HepG2 (cell line): ENCODE results near the gene EGFR. TPM values are rescaled to one million over a fixed set of nuclear protein-coding genes. Genes with fewer than 3 reads are reported as not detected.

ENCODE experiments used
- BHLHE40 ChIP-seq: IDR thresholded peaks from 2 replicates; pipeline ENCODE4 v1.6.1; 2011; ENCODE audit warnings: low read length, improper control_type of control experiment
- EP300 ChIP-seq, 3 experiments: sonication (generic) in 1 of 3; formaldehyde crosslinking in 1 of 3; IDR thresholded peaks; 2 replicates each; pipeline versions ENCODE4 v1.5.1 to v1.6.1; 2011 to 2020; ENCODE audit warnings: low read depth in 2 of 3, low read length in 2 of 3, borderline replicate concordance in 1 of 3, improper control_type of control experiment in 1 of 3, mild to moderate bottlenecking in 1 of 3, missing genetic modification reagents in 1 of 3, moderate library complexity in 1 of 3
- ESRRA ChIP-seq: sonication (generic); formaldehyde crosslinking; IDR thresholded peaks from 2 replicates; pipeline ENCODE4 v1.5.1; 2020; ENCODE audit warnings: mild to moderate bottlenecking, low read depth, missing genetic modification reagents
- HMG20A ChIP-seq: IDR thresholded peaks from 2 replicates; pipeline ENCODE4 v1.6.1; 2016; ENCODE audit warnings: borderline replicate concordance
- JUN ChIP-seq: sonication (generic); formaldehyde crosslinking; IDR thresholded peaks from 2 replicates; pipeline ENCODE4 v1.4.0; 2020; ENCODE audit warnings: mild to moderate bottlenecking, missing genetic modification reagents
- KDM2A ChIP-seq: sonication (generic); formaldehyde crosslinking; IDR thresholded peaks from 2 replicates; pipeline ENCODE4 v1.4.0; 2020; ENCODE audit warnings: low read depth, missing genetic modification reagents, borderline replicate concordance
- KLF13 ChIP-seq: sonication (generic); formaldehyde crosslinking; IDR thresholded peaks from 2 replicates; pipeline ENCODE4 v1.4.0; 2020; ENCODE audit warnings: mild to moderate bottlenecking, missing genetic modification reagents
- POLR2G ChIP-seq: fragments of 200-400 bp; formaldehyde crosslinking; IDR thresholded peaks from 2 replicates; pipeline ENCODE4 v1.6.1; 2018; ENCODE audit warnings: mild to moderate bottlenecking, low read depth, low read length, moderate library complexity
- TBL1XR1 ChIP-seq: fragments of 150-350 bp; IDR thresholded peaks from 2 replicates; pipeline ENCODE4 v1.6.1; 2014; ENCODE audit warnings: borderline replicate concordance, low read length; ENCODE audit not compliant: partially characterized antibody
- TCF7 ChIP-seq: sonication (generic); IDR thresholded peaks from 2 replicates; pipeline ENCODE4 v1.6.1; 2016; ENCODE audit warnings: antibody characterized with exemption, low read depth
- TGIF2 ChIP-seq: IDR thresholded peaks from 2 replicates; pipeline ENCODE4 v1.6.1; 2016; ENCODE audit warnings: control low read depth, missing compliant biosample characterization
- ZNF12 ChIP-seq: sonication (generic); formaldehyde crosslinking; IDR thresholded peaks from 2 replicates; pipeline ENCODE4 v1.5.0; 2020; ENCODE audit warnings: missing genetic modification reagents
- ZNF331 ChIP-seq: sonication (generic); formaldehyde crosslinking; IDR thresholded peaks from 2 replicates; pipeline ENCODE4 v1.4.0; 2020; ENCODE audit warnings: missing genetic modification reagents
- ZNF441 ChIP-seq: sonication (generic); formaldehyde crosslinking; IDR thresholded peaks from 2 replicates; pipeline ENCODE4 v1.7.0; 2021; ENCODE audit warnings: missing genetic modification reagents, borderline replicate concordance
- ZNF746 ChIP-seq: sonication (generic); formaldehyde crosslinking; IDR thresholded peaks from 2 replicates; pipeline ENCODE4 v1.8.0; 2022; ENCODE audit warnings: mild to moderate bottlenecking, missing genetic modification reagents
- ZNF891 ChIP-seq: sonication (generic); formaldehyde crosslinking; IDR thresholded peaks from 2 replicates; pipeline ENCODE4 v1.5.0; 2020; ENCODE audit warnings: mild to moderate bottlenecking, missing genetic modification reagents
- polyA plus RNA-seq, 8 experiments: library from polyadenylated mRNA; depleted of rRNA in 3 of 8; stranded (reverse) in 7 of 8; unstranded in 1 of 8; fragments of >200 nt; fragmentation: Illumina TruSeq in 4 of 8; extraction: Trizol in 4 of 8; gene quantifications; 2 replicates each; pipeline versions ENCODE4 v1.2.1 to v1.2.3, GENCODE V29; 2011 to 2016; ENCODE audit warnings: low read depth in 4 of 8, missing spikeins in 1 of 8, mixed read lengths in 1 of 8; ENCODE audit not compliant: insufficient read depth in 1 of 8
- total RNA-seq, 5 experiments: library from RNA; depleted of rRNA; stranded (reverse); fragments of >200 nt; fragmentation: Illumina TruSeq; extraction: Trizol; gene quantifications; 2 replicates each; pipeline ENCODE4 v1.2.3, GENCODE V29; 2016; ENCODE audit warnings: low read depth in 1 of 5
- TF ChIP-seq, protein P1 (sequence below): IDR thresholded peaks from 2 replicates; pipeline ENCODE4 v1.6.1; 2012; ENCODE audit warnings: inconsistent platforms
- TF ChIP-seq, protein P2 (sequence below): sonication (generic); formaldehyde crosslinking; IDR thresholded peaks from 2 replicates; pipeline ENCODE4 v1.4.0; 2020; ENCODE audit warnings: low read depth, mild to moderate bottlenecking, missing genetic modification reagents
- TF ChIP-seq, protein P3 (sequence below): sonication (generic); formaldehyde crosslinking; IDR thresholded peaks from 2 replicates; pipeline ENCODE4 v1.4.0; 2020; ENCODE audit warnings: missing genetic modification reagents
- TF ChIP-seq, protein P4 (sequence below): IDR thresholded peaks from 2 replicates; pipeline ENCODE4 v1.6.1; 2016; ENCODE audit warnings: mild to moderate bottlenecking

The EGFR gene
- total and polyA plus RNA-seq, 2 of the 13 experiments (the other 11 are each of a cell fraction or from before 2014, with no cell fraction given): 7.0 to 10.0 TPM

DNA sequence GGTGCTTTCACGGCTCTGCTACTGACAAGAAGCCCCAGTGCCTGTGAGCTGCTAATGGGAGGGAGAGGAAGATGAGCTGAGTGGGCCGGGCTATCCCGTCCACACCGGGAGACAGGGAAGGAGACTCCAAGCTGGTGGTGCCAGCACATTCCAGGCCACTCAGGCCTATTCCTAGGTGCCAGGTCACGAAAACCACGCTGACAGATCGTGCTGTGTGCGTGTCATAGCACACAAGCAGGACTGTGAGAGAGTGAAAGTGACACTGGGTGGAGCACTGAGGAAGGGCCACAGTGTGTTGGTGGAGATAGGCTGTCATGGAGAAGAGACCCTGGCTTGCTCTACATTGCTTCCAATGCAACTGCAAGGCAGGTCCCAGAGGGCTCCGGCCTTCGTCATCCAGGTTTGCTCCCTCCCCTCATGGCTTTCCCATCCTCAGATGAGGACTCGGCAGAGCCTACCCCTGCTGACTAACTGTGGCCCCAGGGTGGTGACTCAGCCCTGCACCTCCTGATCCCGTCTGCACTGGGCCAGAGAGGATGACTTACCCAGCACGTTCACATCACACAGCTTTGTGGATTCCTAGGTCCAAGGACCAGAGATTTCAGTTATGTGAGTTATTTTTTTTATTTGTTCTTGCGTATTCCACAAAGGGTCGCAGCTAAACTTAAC is 167.3 kb downstream of the EGFR start (continued):
- TF ChIP-seq, protein P1, sequence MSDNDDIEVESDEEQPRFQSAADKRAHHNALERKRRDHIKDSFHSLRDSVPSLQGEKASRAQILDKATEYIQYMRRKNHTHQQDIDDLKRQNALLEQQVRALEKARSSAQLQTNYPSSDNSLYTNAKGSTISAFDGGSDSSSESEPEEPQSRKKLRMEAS: peak; percentile 73
- TF ChIP-seq KDM2A (CRISPR knock-in tag) (peak; percentile 36; the same call in 1 of the 2 replicates), HMG20A (CRISPR knock-in tag) (peak; percentile 43; the same call in 1 of the 2 replicates), ZNF891 (CRISPR knock-in tag) (0 out of 2 replicates have a peak, but pooled peaks have one; percentile 21), POLR2G (no peak), TGIF2 (CRISPR knock-in tag) (no peak), ZNF331 (CRISPR knock-in tag) (peak; percentile 50; the same call in 1 of the 2 replicates), ZNF441 (CRISPR knock-in tag) (peak; percentile 79), BHLHE40 (peak; percentile 66), KLF13 (CRISPR knock-in tag) (no peak), TBL1XR1 (no peak), ZNF12 (CRISPR knock-in tag) (peak; percentile 56; the same call in 1 of the 2 replicates), ZNF746 (CRISPR knock-in tag) (no peak), TCF7 (0 out of 2 replicates have a peak, but pooled peaks have one; percentile 22), ESRRA (CRISPR knock-in tag) (0 out of 2 replicates have a peak, but pooled peaks have one; percentile 25), EP300 (IDR thresholded peaks at IDR 0.05; ENCODE audit: low read depth in 2 of 2, low read length in 2 of 2) (peak in 1 of 2 experiments; percentile 62; a peak in 2 of 4 replicates), EP300 (CRISPR knock-in tag; IDR thresholded peaks at IDR 0.05; ENCODE audit: borderline replicate concordance) (peak; percentile 48; the same call in 1 of the 2 replicates), JUN (CRISPR knock-in tag) (peak; percentile 38; the same call in 1 of the 2 replicates)
- TF ChIP-seq, protein P2, sequence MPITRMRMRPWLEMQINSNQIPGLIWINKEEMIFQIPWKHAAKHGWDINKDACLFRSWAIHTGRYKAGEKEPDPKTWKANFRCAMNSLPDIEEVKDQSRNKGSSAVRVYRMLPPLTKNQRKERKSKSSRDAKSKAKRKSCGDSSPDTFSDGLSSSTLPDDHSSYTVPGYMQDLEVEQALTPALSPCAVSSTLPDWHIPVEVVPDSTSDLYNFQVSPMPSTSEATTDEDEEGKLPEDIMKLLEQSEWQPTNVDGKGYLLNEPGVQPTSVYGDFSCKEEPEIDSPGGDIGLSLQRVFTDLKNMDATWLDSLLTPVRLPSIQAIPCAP (CRISPR knock-in tag): no peak
- TF ChIP-seq, protein P3, sequence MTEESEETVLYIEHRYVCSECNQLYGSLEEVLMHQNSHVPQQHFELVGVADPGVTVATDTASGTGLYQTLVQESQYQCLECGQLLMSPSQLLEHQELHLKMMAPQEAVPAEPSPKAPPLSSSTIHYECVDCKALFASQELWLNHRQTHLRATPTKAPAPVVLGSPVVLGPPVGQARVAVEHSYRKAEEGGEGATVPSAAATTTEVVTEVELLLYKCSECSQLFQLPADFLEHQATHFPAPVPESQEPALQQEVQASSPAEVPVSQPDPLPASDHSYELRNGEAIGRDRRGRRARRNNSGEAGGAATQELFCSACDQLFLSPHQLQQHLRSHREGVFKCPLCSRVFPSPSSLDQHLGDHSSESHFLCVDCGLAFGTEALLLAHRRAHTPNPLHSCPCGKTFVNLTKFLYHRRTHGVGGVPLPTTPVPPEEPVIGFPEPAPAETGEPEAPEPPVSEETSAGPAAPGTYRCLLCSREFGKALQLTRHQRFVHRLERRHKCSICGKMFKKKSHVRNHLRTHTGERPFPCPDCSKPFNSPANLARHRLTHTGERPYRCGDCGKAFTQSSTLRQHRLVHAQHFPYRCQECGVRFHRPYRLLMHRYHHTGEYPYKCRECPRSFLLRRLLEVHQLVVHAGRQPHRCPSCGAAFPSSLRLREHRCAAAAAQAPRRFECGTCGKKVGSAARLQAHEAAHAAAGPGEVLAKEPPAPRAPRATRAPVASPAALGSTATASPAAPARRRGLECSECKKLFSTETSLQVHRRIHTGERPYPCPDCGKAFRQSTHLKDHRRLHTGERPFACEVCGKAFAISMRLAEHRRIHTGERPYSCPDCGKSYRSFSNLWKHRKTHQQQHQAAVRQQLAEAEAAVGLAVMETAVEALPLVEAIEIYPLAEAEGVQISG (CRISPR knock-in tag): peak; percentile 50; the same call in 1 of the 2 replicates
- TF ChIP-seq, protein P4, sequence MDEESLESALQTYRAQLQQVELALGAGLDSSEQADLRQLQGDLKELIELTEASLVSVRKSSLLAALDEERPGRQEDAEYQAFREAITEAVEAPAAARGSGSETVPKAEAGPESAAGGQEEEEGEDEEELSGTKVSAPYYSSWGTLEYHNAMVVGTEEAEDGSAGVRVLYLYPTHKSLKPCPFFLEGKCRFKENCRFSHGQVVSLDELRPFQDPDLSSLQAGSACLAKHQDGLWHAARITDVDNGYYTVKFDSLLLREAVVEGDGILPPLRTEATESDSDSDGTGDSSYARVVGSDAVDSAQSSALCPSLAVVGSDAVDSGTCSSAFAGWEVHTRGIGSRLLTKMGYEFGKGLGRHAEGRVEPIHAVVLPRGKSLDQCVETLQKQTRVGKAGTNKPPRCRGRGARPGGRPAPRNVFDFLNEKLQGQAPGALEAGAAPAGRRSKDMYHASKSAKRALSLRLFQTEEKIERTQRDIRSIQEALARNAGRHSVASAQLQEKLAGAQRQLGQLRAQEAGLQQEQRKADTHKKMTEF: peak; percentile 73
